ENCODE data around the gene TRPV4. TPM values are rescaled to one million over a fixed set of nuclear protein-coding genes. Genes with fewer than 3 reads are reported as not detected.

The TRPV4 gene
- total RNA-seq, 6 experiments from 2014 or later = 5.3 to 10.3 (median 6.7) TPM

GRCh38 chr12:109816870-109817269, 16.3 kb downstream of the TRPV4 start:
- no peak overlapping the region for H3K27ac ChIP-seq
- peaks cover 0 to 14% (median 0%) of the 10 kb centered on the region in 4 donors for H3K36me3 ChIP-seq
- H3K4me3 ChIP-seq = no peak overlapping the region
- intact Hi-C loops (cut with DNase I) = no loop called here
- ATAC-seq (no peak), DNase-seq (no peak)
- H3K4me1 ChIP-seq = no peaks in the 10 kb centered on the region
- 79% methylated on average over 4 of the region's 7 CpGs for WGBS (ENCODE audit: insufficient coverage, low coverage, low lambda C conversion rate, missing lambda C conversion rate)
- TF ChIP-seq, protein P1, sequence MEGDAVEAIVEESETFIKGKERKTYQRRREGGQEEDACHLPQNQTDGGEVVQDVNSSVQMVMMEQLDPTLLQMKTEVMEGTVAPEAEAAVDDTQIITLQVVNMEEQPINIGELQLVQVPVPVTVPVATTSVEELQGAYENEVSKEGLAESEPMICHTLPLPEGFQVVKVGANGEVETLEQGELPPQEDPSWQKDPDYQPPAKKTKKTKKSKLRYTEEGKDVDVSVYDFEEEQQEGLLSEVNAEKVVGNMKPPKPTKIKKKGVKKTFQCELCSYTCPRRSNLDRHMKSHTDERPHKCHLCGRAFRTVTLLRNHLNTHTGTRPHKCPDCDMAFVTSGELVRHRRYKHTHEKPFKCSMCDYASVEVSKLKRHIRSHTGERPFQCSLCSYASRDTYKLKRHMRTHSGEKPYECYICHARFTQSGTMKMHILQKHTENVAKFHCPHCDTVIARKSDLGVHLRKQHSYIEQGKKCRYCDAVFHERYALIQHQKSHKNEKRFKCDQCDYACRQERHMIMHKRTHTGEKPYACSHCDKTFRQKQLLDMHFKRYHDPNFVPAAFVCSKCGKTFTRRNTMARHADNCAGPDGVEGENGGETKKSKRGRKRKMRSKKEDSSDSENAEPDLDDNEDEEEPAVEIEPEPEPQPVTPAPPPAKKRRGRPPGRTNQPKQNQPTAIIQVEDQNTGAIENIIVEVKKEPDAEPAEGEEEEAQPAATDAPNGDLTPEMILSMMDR (IDR thresholded peaks at IDR 0.05) = no peak
- no peak for TF ChIP-seq POLR2A (IDR thresholded peaks at IDR 0.05)
- H3K27me3 ChIP-seq = no peaks in the 10 kb centered on the region
- H3K9me3 ChIP-seq = no peaks in the 10 kb centered on the region

- Histone ChIP-seq H3K27me3 (no peaks in the 10 kb centered on the region), H3K27ac (no peak overlapping the region), H3K4me3 (no peak overlapping the region), H3K9me3 (no peaks in the 10 kb centered on the region), H3K36me3 (peaks cover 0 to 14% (median 0%) of the 10 kb centered on the region in 4 donors), H3K4me1 (no peaks in the 10 kb centered on the region)
- WGBS (ENCODE audit: insufficient coverage, low coverage, low lambda C conversion rate, missing lambda C conversion rate) = 68% methylated on average over 8 of the region's 10 CpGs
- intact Hi-C loops (cut with DNase I) = no loop called here
- TF ChIP-seq, protein P1 (IDR thresholded peaks at IDR 0.05) = no peak
- no peak for TF ChIP-seq POLR2A (IDR thresholded peaks at IDR 0.05)
- ATAC-seq = peak in 2 of 4 donors; percentile 12 to 48
- no peak for DNase-seq
Observed at GRCh38 chr12:109815757-109816617, 17.2 kb downstream of the TRPV4 start.

DNA sequence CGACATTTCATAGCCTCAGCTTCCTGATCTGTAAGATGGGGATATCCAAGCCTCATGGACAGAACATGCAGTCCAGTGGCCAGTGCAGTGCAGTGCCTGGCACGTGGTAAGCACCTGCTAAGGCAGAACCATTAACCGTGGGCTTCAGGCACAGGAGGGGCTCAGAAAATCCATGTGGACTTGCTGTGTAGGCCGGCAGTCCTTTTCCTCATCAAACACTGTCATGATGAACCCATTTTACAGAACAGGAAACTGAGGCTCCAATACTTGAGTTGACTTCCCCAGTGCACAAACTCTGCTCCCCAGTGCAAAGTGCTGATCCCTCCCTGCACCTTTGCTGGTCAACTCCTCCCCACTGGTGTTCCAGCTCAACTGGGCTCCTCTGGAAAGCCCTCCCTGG, 18.0 kb downstream of the TRPV4 start:
- DNase-seq (no peak), ATAC-seq (no peak)
- Histone ChIP-seq H3K9me3 (no peaks in the 10 kb centered on the region), H3K36me3 (peaks cover 0 to 14% (median 0%) of the 10 kb centered on the region in 4 donors), H3K27ac (no peak overlapping the region), H3K27me3 (no peaks in the 10 kb centered on the region), H3K4me3 (no peak overlapping the region), H3K4me1 (no peaks in the 10 kb centered on the region)
- intact Hi-C loops (cut with DNase I) = no loop called here
- TF ChIP-seq POLR2A (IDR thresholded peaks at IDR 0.05) = no peak
- TF ChIP-seq, protein P1 (IDR thresholded peaks at IDR 0.05) = no peak
- no CpG with 5 or more reads among the region's 4 CpGs for WGBS (ENCODE audit: insufficient coverage, low coverage, low lambda C conversion rate, missing lambda C conversion rate)

DNA sequence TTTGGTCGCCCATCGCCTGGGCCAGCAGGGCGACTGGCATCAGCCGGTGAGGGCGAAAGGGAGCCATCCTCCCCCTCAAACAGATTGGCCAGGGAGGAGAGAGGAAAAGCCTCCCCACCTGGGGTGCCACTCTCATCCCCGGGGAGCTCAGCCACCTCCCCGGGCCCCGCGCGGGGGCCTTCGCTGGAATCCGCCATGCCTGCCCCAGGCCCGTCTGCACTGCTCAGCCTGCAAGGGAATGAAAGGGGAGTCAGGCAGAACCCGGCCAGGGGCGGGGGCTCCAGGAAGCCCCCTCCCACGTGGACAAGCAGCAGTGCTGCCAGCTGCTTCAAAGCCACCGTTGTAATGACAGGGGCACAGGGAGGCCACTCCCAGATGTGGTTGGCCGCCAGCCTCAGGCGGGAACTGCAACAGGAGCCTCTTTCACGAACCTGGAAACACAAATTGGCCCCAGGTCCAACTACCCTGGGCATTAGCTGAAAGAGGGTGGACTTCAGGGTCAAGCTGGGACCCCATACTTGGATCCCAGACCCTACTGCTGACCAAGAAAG, 18.5 kb downstream of the TRPV4 start:
- H3K4me1 ChIP-seq = no peaks in the 10 kb centered on the region
- H3K36me3 ChIP-seq = peaks cover 0 to 14% (median 0%) of the 10 kb centered on the region in 4 donors
- no peak for DNase-seq
- H3K4me3 ChIP-seq = no peak overlapping the region
- no peaks in the 10 kb centered on the region for H3K9me3 ChIP-seq
- WGBS (ENCODE audit: insufficient coverage, low coverage, low lambda C conversion rate, missing lambda C conversion rate) = no CpG with 5 or more reads among the region's 20 CpGs
- TF ChIP-seq, protein P1 (IDR thresholded peaks at IDR 0.05) = no peak
- no peak for TF ChIP-seq POLR2A (IDR thresholded peaks at IDR 0.05)
- no peak overlapping the region for H3K27ac ChIP-seq
- no peak for ATAC-seq
- no peaks in the 10 kb centered on the region for H3K27me3 ChIP-seq
- intact Hi-C loops (cut with DNase I) = no loop called here
